HUES48 (cell line): ENCODE measurements around the gene RAD51B.
"Not testable (repeated sequence)": the region's sequence is repeated elsewhere in the genome, so short reads cannot be mapped to it uniquely, and the experiment has no call there.

Experiments
- H3K27ac ChIP-seq: one replicate; pipeline ENCODE4 v1.7.0; 2013; ENCODE audit warnings: low read depth, low read length, inconsistent platforms
- H3K27me3 ChIP-seq: 2 replicates; pipeline ENCODE4 v1.6.1; 2013; ENCODE audit warnings: mild to moderate bottlenecking, low read length; ENCODE audit not compliant: control insufficient read depth, insufficient read depth
- H3K36me3 ChIP-seq: 2 replicates; pipeline ENCODE4 v1.6.1; 2013; ENCODE audit warnings: low read length; ENCODE audit not compliant: control insufficient read depth, insufficient read depth
- H3K4me1 ChIP-seq: 2 replicates; pipeline ENCODE4 v1.6.1; 2013; ENCODE audit warnings: mild to moderate bottlenecking, low read length; ENCODE audit not compliant: control insufficient read depth, insufficient read depth
- H3K4me3 ChIP-seq: 2 replicates; pipeline ENCODE4 v1.5.1; 2013; ENCODE audit warnings: mild to moderate bottlenecking, low read depth, low read length
- H3K9ac ChIP-seq: 2 replicates; pipeline ENCODE4 v1.6.1; 2013; ENCODE audit warnings: mild to moderate bottlenecking, low read depth, low read length, moderate library complexity
- H3K9me3 ChIP-seq: 2 replicates; pipeline ENCODE4 v1.6.1; 2013; ENCODE audit warnings: low read length; ENCODE audit not compliant: control insufficient read depth, insufficient read depth

The RAD51B gene

DNA sequence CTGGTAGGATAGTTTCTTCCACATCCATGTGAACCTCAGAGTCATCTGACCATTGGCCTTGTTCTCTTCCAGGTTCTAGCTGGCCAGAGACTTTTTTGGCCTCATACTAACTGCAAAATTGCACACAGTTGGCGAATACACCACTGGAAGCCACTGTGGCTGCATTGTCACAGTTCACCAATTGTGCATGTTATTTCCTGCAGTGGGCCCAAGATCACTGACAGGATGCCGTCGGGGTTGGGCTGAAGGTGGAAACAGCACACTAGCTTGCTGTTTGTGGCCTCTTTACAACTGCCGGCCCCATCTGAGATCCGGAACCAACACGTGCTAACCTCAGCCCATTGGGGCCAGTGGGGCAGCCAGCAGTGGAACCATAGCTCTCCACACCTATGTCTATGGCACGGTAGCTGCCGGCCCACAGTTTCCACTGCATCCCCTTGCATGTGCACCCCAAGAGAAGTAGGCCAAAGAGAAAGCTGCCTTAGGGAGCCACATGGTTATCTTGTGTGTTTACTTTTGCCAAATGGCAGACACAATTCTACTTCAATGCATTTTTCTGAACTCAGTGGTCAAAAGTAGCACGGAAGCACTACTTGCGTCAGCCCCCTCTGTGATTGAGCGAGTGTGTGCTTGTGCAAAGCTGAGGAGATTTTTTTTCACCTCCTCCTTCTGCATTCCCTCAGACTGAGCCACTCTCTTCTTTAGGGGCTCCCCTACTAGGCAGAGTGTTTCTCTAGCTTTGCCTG is 464.0 kb downstream of the RAD51B start:
- no peak overlapping the region for H3K9ac ChIP-seq
- H3K4me1 ChIP-seq: peaks cover 11% of the 10 kb centered on the region
- peak overlapping the region; percentile 48 for H3K27ac ChIP-seq
- no peak overlapping the region for H3K4me3 ChIP-seq
- no peaks in the 10 kb centered on the region for H3K9me3 ChIP-seq
- H3K27me3 ChIP-seq: no peaks in the 10 kb centered on the region; the same call in 1 of the 2 replicates
- no peaks in the 10 kb centered on the region for H3K36me3 ChIP-seq

DNA sequence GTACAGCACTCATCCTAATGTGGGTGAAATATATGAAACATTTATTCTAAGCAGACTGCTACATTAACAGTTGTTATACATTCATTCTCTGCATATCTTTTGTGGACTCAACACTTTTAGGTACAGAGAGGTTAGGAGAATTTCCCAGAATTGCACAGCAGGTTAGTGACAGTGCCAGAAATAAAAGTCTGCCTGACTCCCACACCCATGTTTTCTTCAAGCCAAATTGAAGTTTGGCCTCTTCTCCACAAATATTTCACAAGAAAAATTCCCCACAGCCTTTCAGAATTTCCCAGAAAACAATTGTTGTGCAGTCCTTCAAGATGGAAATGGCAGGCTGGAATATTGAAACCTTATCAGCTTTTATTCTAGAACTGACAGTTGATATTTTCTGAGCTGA is 464.8 kb downstream of the RAD51B start:
- H3K9ac ChIP-seq: no peak overlapping the region
- no peaks in the 10 kb centered on the region for H3K36me3 ChIP-seq
- no peak overlapping the region for H3K4me3 ChIP-seq
- peaks cover 11% of the 10 kb centered on the region for H3K4me1 ChIP-seq
- H3K9me3 ChIP-seq: no peaks in the 10 kb centered on the region
- no peak overlapping the region for H3K27ac ChIP-seq
- no peaks in the 10 kb centered on the region; the same call in 1 of the 2 replicates for H3K27me3 ChIP-seq

DNA sequence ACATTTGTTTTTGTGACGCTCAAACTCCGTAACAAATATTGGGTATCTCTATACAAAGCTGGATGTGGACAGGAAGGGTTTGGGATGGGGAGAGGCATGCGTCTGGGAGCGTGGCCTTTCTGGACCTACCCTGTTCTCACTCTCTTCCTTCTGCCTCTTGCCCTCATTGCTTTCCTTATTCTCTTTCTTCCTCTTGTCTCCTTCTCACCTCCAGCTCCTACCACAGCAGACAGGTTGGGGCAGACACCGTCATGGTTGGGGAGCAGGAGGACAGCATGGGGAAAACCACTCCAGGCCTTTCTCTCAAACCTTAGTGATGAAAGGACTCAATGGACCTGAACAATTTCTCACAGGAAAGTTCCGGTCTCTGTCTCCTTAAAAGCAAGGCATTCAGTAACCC is 465.3 kb downstream of the RAD51B start:
- Histone ChIP-seq H3K36me3 (no peaks in the 10 kb centered on the region), H3K9ac (no peak overlapping the region), H3K4me1 (peaks cover 11% of the 10 kb centered on the region), H3K27me3 (no peaks in the 10 kb centered on the region; the same call in 1 of the 2 replicates), H3K9me3 (no peaks in the 10 kb centered on the region), H3K4me3 (no peak overlapping the region), H3K27ac (no peak overlapping the region)

DNA sequence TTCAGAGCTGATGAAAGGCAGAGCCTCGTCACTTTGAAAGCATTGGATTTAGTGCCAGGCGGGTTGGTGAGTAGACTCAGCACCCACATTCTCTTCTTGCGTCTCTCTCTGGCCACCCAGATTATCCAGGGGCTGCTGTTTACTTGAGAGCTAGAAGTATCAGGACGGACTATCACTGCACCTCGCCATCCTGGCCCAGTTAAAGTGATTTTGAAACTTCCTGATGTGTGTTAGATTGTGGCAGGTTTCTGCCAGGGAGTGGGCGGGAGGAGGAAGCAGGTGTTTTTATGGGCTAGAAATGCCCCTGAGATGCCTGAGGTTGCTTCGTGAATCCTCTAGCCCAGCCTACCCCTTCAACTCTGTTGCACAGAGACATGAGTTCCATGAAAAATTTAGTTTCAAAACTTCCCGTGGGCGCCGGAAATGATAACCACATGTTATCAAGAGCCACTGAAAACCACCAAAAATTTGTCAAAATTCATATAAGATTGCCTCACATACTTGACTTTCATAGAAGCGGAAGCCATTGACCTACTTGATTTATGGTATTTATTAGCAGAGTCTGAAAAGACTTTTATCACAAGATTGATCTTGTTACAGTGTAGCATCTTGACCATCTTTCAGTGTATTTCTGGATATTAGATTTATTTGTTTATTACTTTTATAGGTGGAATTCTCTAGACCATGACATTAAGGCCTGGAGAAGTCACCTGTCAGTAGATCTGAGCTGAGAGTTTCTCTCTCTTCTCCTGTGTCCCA is 466.0 kb downstream of the RAD51B start:
- H3K9me3 ChIP-seq: no peaks in the 10 kb centered on the region
- no peaks in the 10 kb centered on the region; the same call in 1 of the 2 replicates for H3K27me3 ChIP-seq
- H3K4me3 ChIP-seq: no peak overlapping the region
- no peak overlapping the region for H3K9ac ChIP-seq
- peaks cover 11% of the 10 kb centered on the region for H3K4me1 ChIP-seq
- H3K27ac ChIP-seq: no peak overlapping the region
- H3K36me3 ChIP-seq: no peaks in the 10 kb centered on the region

DNA sequence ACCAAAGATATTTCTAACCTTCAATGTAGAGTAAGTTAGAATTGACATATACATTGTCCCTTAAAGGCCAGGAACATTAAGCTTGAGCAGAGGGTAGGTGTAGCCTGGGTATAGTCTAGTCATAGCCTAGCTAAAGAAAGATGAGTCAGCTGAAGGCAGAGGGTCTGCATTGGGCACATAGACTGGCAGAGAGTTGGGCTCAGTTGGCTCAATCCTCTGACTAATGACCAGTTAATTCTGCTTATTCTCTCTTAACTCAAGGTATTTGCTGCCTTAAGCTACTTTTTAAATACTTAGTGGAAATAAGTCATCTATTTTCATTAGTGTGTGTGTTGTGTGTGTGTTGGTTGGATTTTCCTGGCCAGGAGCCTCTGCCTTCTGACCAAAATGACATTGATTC is 467.1 kb downstream of the RAD51B start:
- H3K27me3 ChIP-seq: no peaks in the 10 kb centered on the region; the same call in 1 of the 2 replicates
- H3K9ac ChIP-seq: no peak overlapping the region
- no peaks in the 10 kb centered on the region for H3K9me3 ChIP-seq
- H3K36me3 ChIP-seq: no peaks in the 10 kb centered on the region
- no peak overlapping the region for H3K27ac ChIP-seq
- H3K4me3 ChIP-seq: no peak overlapping the region
- H3K4me1 ChIP-seq: peaks cover 16% of the 10 kb centered on the region

DNA sequence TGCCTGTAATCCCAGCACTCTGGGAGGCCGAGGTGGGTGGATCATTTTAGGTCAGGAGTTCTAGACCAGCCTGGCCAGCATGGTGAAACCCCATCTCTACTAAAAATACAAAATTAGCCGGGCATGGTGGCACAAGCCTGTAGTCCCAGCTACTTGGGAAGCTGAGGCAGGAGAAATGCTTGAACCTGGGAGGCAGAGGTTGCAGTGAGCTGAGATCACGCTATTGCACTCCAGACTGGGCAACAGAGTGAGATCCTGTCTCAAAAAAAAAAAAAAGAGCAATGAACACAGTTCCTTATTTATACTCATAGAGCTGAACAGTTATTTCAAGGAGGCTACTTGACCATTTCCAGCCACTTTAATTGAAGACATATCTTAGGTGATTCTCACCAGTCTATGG is 469.9 kb downstream of the RAD51B start:
- H3K27ac ChIP-seq, H3K9ac ChIP-seq, H3K27me3 ChIP-seq, H3K9me3 ChIP-seq, H3K36me3 ChIP-seq, H3K4me3 ChIP-seq: not testable (repeated sequence)
- peaks cover 22% of the 10 kb centered on the region for H3K4me1 ChIP-seq

DNA sequence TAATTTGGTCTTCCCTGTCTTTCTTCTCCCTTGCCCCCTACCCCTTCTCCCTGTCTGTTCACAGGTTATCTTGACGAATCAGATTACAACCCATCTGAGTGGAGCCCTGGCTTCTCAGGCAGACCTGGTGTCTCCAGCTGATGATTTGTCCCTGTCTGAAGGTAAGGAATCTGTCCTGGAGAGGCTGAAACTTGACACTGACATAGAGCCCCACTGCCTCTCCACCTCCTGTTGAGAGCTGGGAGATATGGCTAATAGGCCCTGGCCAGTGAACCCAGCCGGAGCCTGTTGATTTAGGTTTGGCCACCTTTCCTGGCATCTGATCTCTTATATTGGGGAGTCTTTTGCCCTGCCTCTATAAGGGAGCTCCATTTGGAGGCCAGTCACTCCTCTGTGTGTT is 472.2 kb downstream of the RAD51B start:
- no peaks in the 10 kb centered on the region for H3K9me3 ChIP-seq
- H3K27ac ChIP-seq: peak overlapping the region; percentile 65
- H3K4me1 ChIP-seq: peaks cover 30% of the 10 kb centered on the region
- H3K9ac ChIP-seq: no peak overlapping the region
- H3K4me3 ChIP-seq: no peak overlapping the region
- H3K27me3 ChIP-seq: no peaks in the 10 kb centered on the region
- no peaks in the 10 kb centered on the region for H3K36me3 ChIP-seq

DNA sequence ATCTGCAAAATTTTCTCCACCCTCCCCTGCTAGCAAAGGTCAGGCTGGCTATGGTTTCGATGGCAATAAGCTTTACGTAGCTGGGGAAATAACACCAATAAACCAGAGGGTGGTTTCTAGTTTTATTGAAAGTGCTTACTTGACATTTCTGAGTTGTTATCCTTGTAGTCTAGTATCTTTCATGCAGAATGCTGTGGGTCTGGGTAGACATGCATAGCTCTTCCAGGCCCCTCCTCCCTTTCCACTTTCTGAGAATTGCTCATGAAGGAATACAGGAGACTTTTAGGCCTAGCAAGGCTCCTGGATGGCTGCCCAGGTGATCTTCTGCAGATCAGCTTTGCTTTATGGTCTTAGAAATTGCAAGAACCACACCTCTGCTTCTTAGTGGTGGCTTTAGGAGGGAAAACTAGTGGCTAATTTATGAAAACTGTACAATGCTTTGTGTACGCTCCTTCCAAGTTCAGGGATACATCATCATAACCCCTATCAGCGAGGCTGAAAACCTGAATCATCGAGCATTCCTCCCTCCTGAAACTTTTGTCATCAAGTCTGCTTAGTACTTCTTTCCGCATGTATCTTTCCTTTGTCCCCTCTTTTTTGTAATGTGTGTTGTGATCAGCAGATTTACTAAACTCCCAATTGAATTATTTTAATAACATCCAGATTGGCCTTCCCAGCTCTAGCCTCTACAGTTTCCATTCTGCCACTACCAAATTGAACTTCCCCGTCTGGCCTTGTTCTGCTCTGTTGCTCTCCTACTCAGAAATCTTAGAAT is 473.0 kb downstream of the RAD51B start:
- H3K4me3 ChIP-seq: no peak overlapping the region

DNA sequence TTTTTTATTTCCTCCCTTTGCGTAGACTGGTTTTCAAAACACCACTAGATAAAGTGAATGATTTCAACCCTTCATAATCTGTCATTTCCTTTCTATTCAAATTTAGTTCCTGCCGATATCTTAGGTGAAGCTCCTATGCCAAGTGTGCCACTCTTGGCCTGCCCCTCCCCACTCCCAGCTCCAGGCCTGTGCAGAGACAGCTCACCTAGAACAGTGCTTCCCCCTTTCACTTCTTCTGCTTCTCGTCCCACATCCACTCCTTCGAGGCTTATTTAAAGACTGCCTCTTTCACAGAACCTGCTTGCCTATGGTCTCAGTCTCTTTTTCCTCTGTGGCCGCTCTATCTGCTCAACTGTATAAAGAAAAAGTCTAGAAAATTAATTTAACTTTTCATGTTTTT is 473.8 kb downstream of the RAD51B start:
- H3K27me3 ChIP-seq: no peaks in the 10 kb centered on the region
- H3K4me1 ChIP-seq: peaks cover 38% of the 10 kb centered on the region
- no peak overlapping the region for H3K4me3 ChIP-seq
- H3K9me3 ChIP-seq: no peaks in the 10 kb centered on the region
- H3K36me3 ChIP-seq: no peaks in the 10 kb centered on the region
- no peak overlapping the region for H3K27ac ChIP-seq
- H3K9ac ChIP-seq: no peak overlapping the region

More for the DNA sequence above, 473.0 kb downstream of the RAD51B start:
- Histone ChIP-seq H3K27me3 (no peaks in the 10 kb centered on the region), H3K27ac (peak overlapping the region; percentile 65), H3K9me3 (no peaks in the 10 kb centered on the region), H3K9ac (no peak overlapping the region), H3K36me3 (no peaks in the 10 kb centered on the region), H3K4me1 (peaks cover 31% of the 10 kb centered on the region)

DNA sequence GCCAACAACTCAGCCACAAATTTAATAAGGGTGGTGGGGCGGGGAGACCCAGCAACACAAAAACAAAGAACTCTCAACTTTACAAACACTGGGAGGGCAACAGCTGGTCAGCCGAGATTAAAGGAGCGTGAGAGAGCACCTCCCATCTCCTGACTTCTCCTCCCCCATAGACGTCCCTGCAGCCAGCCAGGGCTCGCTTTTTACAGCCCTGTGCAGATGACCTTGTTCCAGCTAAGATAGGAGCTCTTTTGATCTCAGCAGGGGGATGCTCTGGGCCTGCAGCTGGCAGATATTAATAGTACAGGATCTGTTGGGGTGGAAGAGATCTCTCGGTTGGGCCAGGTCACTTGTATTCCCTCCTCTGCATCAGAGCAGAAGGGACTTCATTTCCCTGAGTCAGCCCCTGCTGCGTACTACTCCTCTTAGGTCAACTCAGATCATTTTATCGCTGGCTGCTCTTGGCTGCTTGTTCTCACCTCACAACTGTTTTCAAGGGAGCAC is 475.8 kb downstream of the RAD51B start:
- Histone ChIP-seq H3K9ac (no peak overlapping the region), H3K4me1 (peaks cover 39% of the 10 kb centered on the region), H3K36me3 (no peaks in the 10 kb centered on the region), H3K9me3 (no peaks in the 10 kb centered on the region), H3K27me3 (no peaks in the 10 kb centered on the region), H3K27ac (peak overlapping the region; percentile 58), H3K4me3 (no peak overlapping the region)
